ENCODE data around the gene KIF21B.

The KIF21B gene

GRCh38 chr1:200992382-200993048 is 31.0 kb downstream of the KIF21B start:
- no peak for TF ChIP-seq CTCF (conservative IDR thresholded peaks at IDR 0.05)

GRCh38 chr1:200991097-200991614 is 32.4 kb downstream of the KIF21B start:
- no peak for TF ChIP-seq CTCF (conservative IDR thresholded peaks at IDR 0.05)
- peak overlapping the region; percentile 95 for H3K27ac ChIP-seq

More at GRCh38 chr1:200992382-200993048, 31.0 kb downstream of the KIF21B start:
- H3K27ac ChIP-seq, result peak overlapping the region; percentile 95

GRCh38 chr1:200990114-200990513 is 33.4 kb downstream of the KIF21B start:
- H3K27ac ChIP-seq, result no peak overlapping the region; the same call in 1 of the 2 replicates
- TF ChIP-seq CTCF (conservative IDR thresholded peaks at IDR 0.05), result no peak

- TF ChIP-seq CTCF (conservative IDR thresholded peaks at IDR 0.05), result no peak
Measured at GRCh38 chr1:200989337-200989736, 34.2 kb downstream of the KIF21B start.

GRCh38 chr1:200988693-200989092 is 34.8 kb downstream of the KIF21B start:
- no peak overlapping the region for H3K27ac ChIP-seq
- TF ChIP-seq CTCF (conservative IDR thresholded peaks at IDR 0.05), result no peak

More at GRCh38 chr1:200989337-200989736, 34.2 kb downstream of the KIF21B start:
- no peak overlapping the region; the same call in 1 of the 2 replicates for H3K27ac ChIP-seq

- TF ChIP-seq CTCF (conservative IDR thresholded peaks at IDR 0.05), result no peak
- H3K27ac ChIP-seq, result no peak overlapping the region
Measured at GRCh38 chr1:200985481-200985880, 38.0 kb downstream of the KIF21B start.

GRCh38 chr1:200983035-200983561 is 40.4 kb downstream of the KIF21B start:
- no peak overlapping the region for H3K27ac ChIP-seq
- no peak for TF ChIP-seq CTCF (conservative IDR thresholded peaks at IDR 0.05)
